Neural cell (in vitro differentiated cells): Measurements from ENCODE around the gene UQCRFS1. TPM values are rescaled to one million over a fixed set of nuclear protein-coding genes. Genes with fewer than 3 reads are reported as not detected.

ENCODE experiments used
- H2AFZ ChIP-seq: fragments of 200-600, 300-800 bp; sonication (generic), shearing (Covaris generic); 2 replicates; pipeline ENCODE4 v1.6.0; 2014; ENCODE audit warnings: low read depth, mild to moderate bottlenecking, antibody characterized with exemption, low read length, moderate library complexity
- H3F3A ChIP-seq: fragments of 200-600 bp; shearing (Covaris generic); 2 replicates; pipeline ENCODE4 v1.6.1; 2016; ENCODE audit warnings: mild to moderate bottlenecking, moderate library complexity, mixed read lengths, antibody characterized with exemption, low read length; ENCODE audit not compliant: insufficient read depth, poor library complexity, severe bottlenecking
- H3K27ac ChIP-seq: fragments of 200-600, 300-800 bp; sonication (generic), shearing (Covaris generic); 2 replicates; pipeline ENCODE4 v1.5.1; 2014; ENCODE audit warnings: mild to moderate bottlenecking, low read length, moderate library complexity
- H3K27me3 ChIP-seq: fragments of 300-800, 200-600 bp; sonication (generic), shearing (Covaris generic); 2 replicates; pipeline ENCODE4 v1.6.0; 2014; ENCODE audit warnings: mild to moderate bottlenecking, low read depth, low read length, moderate library complexity; ENCODE audit not compliant: insufficient read depth
- H3K36me3 ChIP-seq: fragments of 300-800, 200-600 bp; sonication (generic), shearing (Covaris generic); 2 replicates; pipeline ENCODE4 v1.5.1; 2014; ENCODE audit warnings: mild to moderate bottlenecking, antibody characterized with exemption, low read length, moderate library complexity; ENCODE audit not compliant: insufficient read depth
- H3K4me2 ChIP-seq: fragments of 300-800, 200-600 bp; sonication (generic), shearing (Covaris generic); 2 replicates; pipeline ENCODE4 v1.6.0; 2014; ENCODE audit warnings: mild to moderate bottlenecking, low read length
- H3K4me3 ChIP-seq: fragments of 300-800, 200-600 bp; sonication (generic), shearing (Covaris generic); 2 replicates; pipeline ENCODE4 v1.5.1; 2014; ENCODE audit warnings: mild to moderate bottlenecking, low read length, moderate library complexity
- H3K79me2 ChIP-seq: fragments of 200-600 bp; shearing (Covaris generic); replicated peaks from 2 replicates; pipeline ENCODE4 v1.6.0; 2014; ENCODE audit warnings: mild to moderate bottlenecking, low read length, moderate library complexity; ENCODE audit not compliant: insufficient read depth
- H3K9ac ChIP-seq: fragments of 300-800, 200-600 bp; sonication (generic), shearing (Covaris generic); 2 replicates; pipeline ENCODE4 v1.6.1; 2016; ENCODE audit warnings: mild to moderate bottlenecking, low read length, mixed read lengths
- H3K9me2 ChIP-seq: fragments of 200-600 bp; shearing (Covaris generic); 2 replicates; pipeline ENCODE4 v1.6.1; 2016; ENCODE audit warnings: mild to moderate bottlenecking, low read length, mixed read lengths; ENCODE audit not compliant: insufficient read depth
- H3K9me3 ChIP-seq: fragments of 200-600, 300-800 bp; sonication (generic), shearing (Covaris generic); 2 replicates; pipeline ENCODE4 v1.6.1; 2016; ENCODE audit warnings: mild to moderate bottlenecking, mixed run types, low read length, moderate library complexity, mixed read lengths
- H4K20me1 ChIP-seq: fragments of 200-600 bp; shearing (Covaris generic); 2 replicates; pipeline ENCODE4 v1.6.1; 2016; ENCODE audit warnings: mild to moderate bottlenecking, mixed run types; ENCODE audit not compliant: insufficient read depth
- CTCF ChIP-seq: fragments of 450-650 bp; IDR thresholded peaks from 2 replicates; pipeline ENCODE4 v1.5.1; 2014; ENCODE audit warnings: antibody characterized with exemption, mild to moderate bottlenecking, moderate library complexity; ENCODE audit not compliant: poor library complexity, severe bottlenecking
- EP300 ChIP-seq: fragments of 450-650 bp; conservative IDR thresholded peaks from 2 replicates; pipeline ENCODE4 v1.6.1; 2014; ENCODE audit warnings: antibody characterized with exemption, mild to moderate bottlenecking, moderate library complexity; ENCODE audit not compliant: poor library complexity, severe bottlenecking
- EZH2 ChIP-seq: fragments of 200-600, 300-800 bp; shearing (Covaris generic), sonication (generic); IDR thresholded peaks from 2 replicates; pipeline ENCODE4 v1.6.1; 2014; ENCODE audit warnings: antibody characterized with exemption, low read length, borderline replicate concordance, mild to moderate bottlenecking; ENCODE audit not compliant: insufficient read depth, poor library complexity, severe bottlenecking
- MXI1 ChIP-seq: fragments of 450-650 bp; conservative IDR thresholded peaks from 2 replicates; pipeline ENCODE4 v1.6.1; 2014; ENCODE audit warnings: antibody characterized with exemption, mild to moderate bottlenecking; ENCODE audit not compliant: poor library complexity, severe bottlenecking
- POLR2AphosphoS5 ChIP-seq: IDR thresholded peaks from 2 replicates; pipeline ENCODE4 v1.6.1; 2012
- RAD21 ChIP-seq: fragments of 450-650 bp; conservative IDR thresholded peaks from 2 replicates; pipeline ENCODE4 v1.6.1; 2014; ENCODE audit warnings: antibody characterized with exemption, mild to moderate bottlenecking, moderate library complexity
- REST ChIP-seq: IDR thresholded peaks from 2 replicates; pipeline ENCODE4 v1.6.1; 2012; ENCODE audit warnings: borderline replicate concordance
- SMC3 ChIP-seq: fragments of 450-650 bp; conservative IDR thresholded peaks from 2 replicates; pipeline ENCODE4 v1.6.1; 2014; ENCODE audit warnings: antibody characterized with exemption, mild to moderate bottlenecking, moderate library complexity; ENCODE audit not compliant: poor library complexity
- TAF1 ChIP-seq: IDR thresholded peaks from 2 replicates; pipeline ENCODE4 v1.6.1; 2012; ENCODE audit warnings: low read depth
- polyA plus RNA-seq: library from polyadenylated mRNA; depleted of rRNA; stranded (reverse); fragments of >200 nt; gene quantifications from 2 replicates; pipeline ENCODE4 v1.2.3, GENCODE V29; 2014

Gene UQCRFS1
- polyA plus RNA-seq, 1 donor from 2014 or later = 55.2 TPM

GRCh38 chr19:29187676-29188075 lies 25.3 kb downstream of the UQCRFS1 start:
- Histone ChIP-seq H3K9ac (no peak overlapping the region), H3K4me2 (no peak overlapping the region), H3K36me3 (no peaks in the 10 kb centered on the region), H2AFZ (no peak overlapping the region), H3K79me2 (no peaks in the 10 kb centered on the region), H4K20me1 (no peaks in the 10 kb centered on the region), H3K27me3 (no peaks in the 10 kb centered on the region), H3F3A (no peaks in the 10 kb centered on the region), H3K9me2 (no peaks in the 10 kb centered on the region), H3K27ac (no peak overlapping the region), H3K9me3 (no peaks in the 10 kb centered on the region), H3K4me3 (no peak overlapping the region)
- TF ChIP-seq MXI1 (no peak), POLR2AphosphoS5 (no peak), EP300 (no peak), RAD21 (no peak), SMC3 (no peak), EZH2 (no peak), REST (no peak), CTCF (no peak), TAF1 (no peak)

GRCh38 chr19:29185427-29185826 lies 27.5 kb downstream of the UQCRFS1 start:
- Histone ChIP-seq H3K79me2 (no peaks in the 10 kb centered on the region), H3K27me3 (no peaks in the 10 kb centered on the region), H3K9ac (no peak overlapping the region), H3K4me3 (no peak overlapping the region), H4K20me1 (no peaks in the 10 kb centered on the region), H3K4me2 (no peak overlapping the region), H3K9me2 (no peaks in the 10 kb centered on the region), H3F3A (no peaks in the 10 kb centered on the region), H3K9me3 (no peaks in the 10 kb centered on the region), H3K36me3 (no peaks in the 10 kb centered on the region), H3K27ac (no peak overlapping the region), H2AFZ (no peak overlapping the region)
- TF ChIP-seq REST = no peak
- TF ChIP-seq EP300 = no peak
- TF ChIP-seq CTCF = no peak
- TF ChIP-seq TAF1 = no peak
- no peak for TF ChIP-seq EZH2
- TF ChIP-seq MXI1 = no peak
- no peak for TF ChIP-seq RAD21
- no peak for TF ChIP-seq POLR2AphosphoS5
- no peak for TF ChIP-seq SMC3
